Measurements from ENCODE around the gene BBS10.
A peak's percentile ranks its signal among the peaks of the same experiment; 100 is the strongest.
"Not testable (repeated sequence)": the region's sequence is repeated elsewhere in the genome, so short reads cannot be mapped to it uniquely, and the experiment has no call there.

BBS10 gene

GRCh38 chr12:76348079-76348901, at the start of gene BBS10:
Gene BBS10 (minus strand): TSS chr12:76348415. CDS start chr12:76348358, 57 bp downstream.
- Histone ChIP-seq H3K27ac (peak within 1 kb of the TSS in 20 of 21 experiments; percentile 67 to 96 (median 86)), H3K4me3 (peak within 1 kb of the TSS; percentile 51 to 89 (median 78))

DNA sequence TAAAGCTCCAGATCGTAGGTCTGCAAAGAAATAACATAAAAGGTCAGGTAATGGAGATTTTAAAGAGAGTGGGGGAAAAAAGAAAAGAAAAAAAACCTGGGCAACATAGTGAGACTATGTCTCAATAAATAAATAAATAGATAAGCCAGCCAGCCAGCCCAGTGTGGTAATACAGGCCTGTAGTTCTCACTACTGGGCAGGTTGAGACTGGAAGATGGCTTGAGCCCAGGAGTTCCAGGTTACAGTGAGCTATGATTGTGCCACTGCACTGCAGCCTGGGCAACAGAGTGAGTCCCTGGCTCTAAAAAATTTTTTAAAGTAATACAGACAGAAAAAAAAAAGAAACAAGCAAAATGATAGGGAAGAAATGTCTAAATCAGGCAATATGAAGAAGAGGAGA, 43.2 kb upstream of the BBS10 start:
- no peak overlapping the region for H3K4me3 ChIP-seq

GRCh38 chr12:76387614-76388013, 39.4 kb upstream of the BBS10 start:
- no peak overlapping the region for H3K4me3 ChIP-seq
- no peak overlapping the region for H3K27ac ChIP-seq

More for the DNA sequence above, 43.2 kb upstream of the BBS10 start:
- H3K27ac ChIP-seq = peak overlapping the region in 1 of 21 experiments; percentile 5

DNA sequence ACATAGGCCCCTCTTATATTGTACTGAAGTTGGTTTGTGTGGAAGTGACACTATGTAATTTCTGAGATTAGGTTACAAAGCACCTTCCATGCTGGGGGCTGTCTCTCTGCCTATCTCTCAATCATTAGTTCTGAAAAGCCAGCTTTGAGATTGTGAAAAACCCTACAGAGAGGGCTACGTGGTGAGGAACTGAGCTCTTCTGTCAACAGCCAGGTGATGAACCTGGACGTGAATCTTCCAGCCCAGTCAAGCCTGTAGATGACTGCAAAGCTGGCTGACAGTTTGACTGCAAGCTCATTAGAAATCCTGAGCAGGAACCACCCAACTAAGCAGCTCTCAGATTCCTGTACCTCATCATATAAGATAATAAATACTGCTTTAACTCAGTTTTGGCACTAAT, 36.3 kb upstream of the BBS10 start:
- Histone ChIP-seq H3K27ac (no peak overlapping the region), H3K4me3 (no peak overlapping the region)

- Histone ChIP-seq H3K4me3 (no peak overlapping the region), H3K27ac (no peak overlapping the region)
Measured at GRCh38 chr12:76383988-76384387, 35.8 kb upstream of the BBS10 start.

GRCh38 chr12:76379261-76379660, 31.0 kb upstream of the BBS10 start:
- Histone ChIP-seq H3K27ac (no peak overlapping the region), H3K4me3 (no peak overlapping the region)

GRCh38 chr12:76376876-76377275, 28.7 kb upstream of the BBS10 start:
- not testable (repeated sequence) for H3K27ac ChIP-seq, H3K4me3 ChIP-seq

GRCh38 chr12:76375939-76376338, 27.7 kb upstream of the BBS10 start:
- H3K27ac ChIP-seq = no peak overlapping the region
- H3K4me3 ChIP-seq = no peak overlapping the region

DNA sequence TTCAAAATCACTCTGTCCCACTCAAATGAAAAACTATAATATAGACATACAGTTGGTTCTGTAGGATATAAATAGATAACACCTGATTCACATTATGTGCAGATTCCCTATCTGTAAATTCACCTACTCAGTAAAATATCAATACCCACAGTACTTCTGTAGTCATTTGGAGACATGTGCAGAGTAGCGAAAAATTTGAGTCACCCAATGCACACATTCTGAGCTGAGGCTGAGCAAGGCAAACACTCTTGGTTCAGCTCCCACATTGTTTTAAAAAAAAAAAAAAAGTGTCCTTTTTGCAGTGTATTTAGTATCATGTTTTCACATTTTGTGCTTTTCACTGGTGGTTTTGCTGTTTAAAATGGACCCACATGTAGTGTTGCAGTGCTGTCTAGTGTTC, 27.3 kb upstream of the BBS10 start:
- no peak overlapping the region for H3K27ac ChIP-seq
- H3K4me3 ChIP-seq = no peak overlapping the region

DNA sequence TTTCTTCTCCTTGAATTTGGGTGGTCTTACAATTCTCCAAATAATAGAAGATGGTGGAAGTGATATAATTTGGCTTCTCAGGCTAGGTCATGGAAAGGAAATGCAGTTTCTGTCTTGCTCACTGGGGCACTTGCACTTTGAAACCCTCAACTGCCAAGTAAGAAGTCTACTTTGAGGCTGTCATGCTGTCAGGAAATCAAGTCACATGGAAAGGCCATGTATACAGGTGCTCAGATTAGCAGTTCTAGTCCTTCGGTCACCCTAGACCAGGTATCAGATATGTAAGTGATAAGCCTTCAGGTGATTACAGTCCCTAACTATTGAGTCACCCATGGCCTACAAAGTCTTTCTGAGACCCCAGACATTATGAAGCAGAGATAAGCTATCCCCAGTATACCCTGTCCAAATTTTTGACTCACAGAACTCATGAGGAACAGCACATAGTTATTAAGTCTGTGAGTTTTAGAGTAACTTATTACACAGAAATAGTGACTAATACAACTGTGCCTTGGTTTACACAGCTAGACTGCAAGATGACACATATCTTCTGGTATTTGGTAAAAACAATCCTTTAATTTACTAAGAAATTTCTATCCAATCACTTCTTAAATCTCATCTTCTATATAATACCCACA, 26.3 kb upstream of the BBS10 start:
- H3K27ac ChIP-seq = no peak overlapping the region

GRCh38 chr12:76368230-76368629, 20.0 kb upstream of the BBS10 start:
- Histone ChIP-seq H3K27ac (no peak overlapping the region), H3K4me3 (no peak overlapping the region)

More for the DNA sequence above, 26.3 kb upstream of the BBS10 start:
- no peak overlapping the region for H3K4me3 ChIP-seq

- Histone ChIP-seq H3K4me3 (no peak overlapping the region), H3K27ac (no peak overlapping the region)
Measured at GRCh38 chr12:76366163-76366562, 17.9 kb upstream of the BBS10 start.

DNA sequence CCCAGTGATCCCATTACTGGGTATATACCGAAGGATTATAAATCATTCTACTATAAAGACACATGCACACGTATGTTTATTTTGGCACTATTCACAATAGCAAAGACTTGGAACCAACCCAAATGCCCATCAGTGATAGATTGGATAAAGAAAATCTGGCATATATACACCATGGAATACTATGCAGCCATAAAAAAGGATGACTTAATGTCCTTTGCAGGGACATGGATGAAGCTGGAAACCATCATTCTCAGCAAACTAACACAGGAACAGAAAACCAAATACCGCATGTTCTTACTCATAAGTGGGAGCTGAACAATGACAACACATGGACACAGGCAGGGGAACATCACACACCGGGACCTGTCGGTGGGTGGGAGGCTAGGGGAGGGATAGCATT, 15.9 kb upstream of the BBS10 start:
- not testable (repeated sequence) for H3K27ac ChIP-seq, H3K4me3 ChIP-seq

DNA sequence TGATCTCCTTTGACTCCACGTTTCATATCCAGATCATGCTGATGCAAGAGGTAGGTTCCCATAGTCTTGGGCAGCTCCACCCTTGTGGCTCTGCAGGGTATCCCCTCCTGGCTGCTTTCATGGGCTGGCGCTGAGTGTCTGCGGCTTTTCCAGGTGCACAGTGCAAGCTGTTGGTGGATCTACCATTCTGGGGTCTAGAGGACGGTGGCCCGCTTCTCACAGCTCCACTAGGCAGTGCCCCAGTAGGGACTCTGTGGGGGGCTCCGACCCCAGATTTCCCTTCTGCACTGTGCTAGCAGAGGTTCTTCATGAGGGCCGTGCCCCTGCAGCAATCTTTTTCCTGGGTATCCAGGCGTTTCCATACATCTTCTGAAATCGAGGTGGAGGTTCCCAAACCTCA, 12.1 kb upstream of the BBS10 start:
- Histone ChIP-seq H3K4me3 (no peak overlapping the region), H3K27ac (no peak overlapping the region)

DNA sequence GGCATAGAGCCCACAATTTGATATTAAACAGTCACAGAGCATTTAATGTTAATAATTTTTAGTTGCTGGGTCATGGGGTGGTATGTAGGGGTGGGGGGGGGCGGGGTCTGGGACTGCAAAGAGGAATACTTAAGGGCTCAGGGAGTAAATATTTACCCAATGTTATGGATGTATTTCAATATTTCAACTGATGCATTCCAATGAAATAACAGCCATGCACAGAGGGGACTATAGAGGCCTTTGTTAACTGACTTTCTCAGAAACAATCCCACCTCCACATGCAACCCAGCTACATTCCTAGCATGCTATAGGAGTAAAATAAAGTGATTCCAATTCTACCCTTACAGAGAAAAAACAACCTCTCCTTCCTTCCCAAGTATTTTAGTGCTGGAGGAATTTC, 7.9 kb upstream of the BBS10 start:
- no peak overlapping the region for H3K4me3 ChIP-seq
- no peak overlapping the region for H3K27ac ChIP-seq

DNA sequence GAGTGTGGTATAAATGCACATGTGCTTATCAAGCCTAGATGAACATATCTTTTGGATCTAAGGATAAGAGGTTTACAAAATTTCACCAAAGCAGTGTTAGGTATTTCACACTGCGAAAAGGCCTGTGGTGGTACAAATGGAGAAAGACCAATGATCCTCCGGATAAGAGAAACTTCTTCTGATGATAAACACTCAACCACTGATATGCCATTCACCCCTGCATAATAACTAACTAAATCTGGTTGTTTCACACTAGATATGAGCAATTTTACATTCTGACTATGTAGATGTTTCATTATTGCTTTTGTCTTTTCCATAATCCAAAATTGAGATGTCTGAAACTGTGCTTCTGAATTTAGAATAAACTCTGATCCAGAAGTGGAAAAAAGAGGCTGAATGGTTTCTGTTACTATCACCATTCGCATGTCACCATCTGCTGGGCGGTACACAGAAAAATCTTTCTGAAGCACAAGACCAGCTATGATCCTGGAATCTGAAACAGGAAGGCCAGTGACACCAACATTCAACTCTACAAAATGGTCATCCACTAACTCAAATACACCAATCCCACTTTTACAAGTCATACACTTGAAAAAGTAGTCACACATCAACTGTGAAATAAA, 1.3 kb downstream of the BBS10 start:
- H3K4me3 ChIP-seq = peak overlapping the region in 4 of 7 experiments; percentile 72 to 89 (median 81)
- peak overlapping the region in 4 of 21 experiments; percentile 84 to 93 (median 92) for H3K27ac ChIP-seq

- Histone ChIP-seq H3K27ac (peak overlapping the region in 1 of 21 experiments; percentile 10), H3K4me3 (no peak overlapping the region)
Measured at GRCh38 chr12:76346236-76346635, 2.0 kb downstream of the BBS10 start.

- Histone ChIP-seq H3K27ac (peak overlapping the region in 1 of 21 experiments; percentile 21), H3K4me3 (no peak overlapping the region)
Measured at GRCh38 chr12:76345569-76345968, 2.6 kb downstream of the BBS10 start.

DNA sequence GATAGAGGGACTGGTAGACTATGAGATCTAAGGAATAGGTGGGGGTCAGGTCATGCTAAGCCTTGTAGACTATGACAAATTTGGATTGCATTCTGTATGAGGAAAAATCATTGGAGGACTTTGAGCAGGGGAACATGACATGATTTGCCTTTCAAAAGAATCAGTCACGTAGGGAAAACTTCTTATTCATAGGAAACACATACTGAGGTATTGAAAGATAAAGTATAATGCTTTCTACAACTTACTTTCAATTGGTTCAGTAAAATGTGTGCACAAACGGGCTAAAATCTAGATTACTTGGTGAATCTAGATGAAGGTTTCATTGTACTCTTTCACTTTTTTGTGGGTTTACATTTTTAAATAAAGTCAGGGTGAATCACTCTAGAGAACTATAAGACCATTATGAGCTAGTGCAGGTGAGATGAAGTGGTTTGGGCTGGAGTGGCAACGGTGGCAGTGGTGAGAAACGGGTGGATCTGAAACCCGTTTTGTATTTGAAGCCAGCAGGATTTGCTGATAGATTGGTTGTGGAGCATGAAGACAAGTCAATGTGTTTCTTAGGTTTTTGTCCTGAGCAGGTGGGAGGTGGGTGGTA, 6.7 kb downstream of the BBS10 start:
- H3K27ac ChIP-seq = no peak overlapping the region
- no peak overlapping the region for H3K4me3 ChIP-seq

DNA sequence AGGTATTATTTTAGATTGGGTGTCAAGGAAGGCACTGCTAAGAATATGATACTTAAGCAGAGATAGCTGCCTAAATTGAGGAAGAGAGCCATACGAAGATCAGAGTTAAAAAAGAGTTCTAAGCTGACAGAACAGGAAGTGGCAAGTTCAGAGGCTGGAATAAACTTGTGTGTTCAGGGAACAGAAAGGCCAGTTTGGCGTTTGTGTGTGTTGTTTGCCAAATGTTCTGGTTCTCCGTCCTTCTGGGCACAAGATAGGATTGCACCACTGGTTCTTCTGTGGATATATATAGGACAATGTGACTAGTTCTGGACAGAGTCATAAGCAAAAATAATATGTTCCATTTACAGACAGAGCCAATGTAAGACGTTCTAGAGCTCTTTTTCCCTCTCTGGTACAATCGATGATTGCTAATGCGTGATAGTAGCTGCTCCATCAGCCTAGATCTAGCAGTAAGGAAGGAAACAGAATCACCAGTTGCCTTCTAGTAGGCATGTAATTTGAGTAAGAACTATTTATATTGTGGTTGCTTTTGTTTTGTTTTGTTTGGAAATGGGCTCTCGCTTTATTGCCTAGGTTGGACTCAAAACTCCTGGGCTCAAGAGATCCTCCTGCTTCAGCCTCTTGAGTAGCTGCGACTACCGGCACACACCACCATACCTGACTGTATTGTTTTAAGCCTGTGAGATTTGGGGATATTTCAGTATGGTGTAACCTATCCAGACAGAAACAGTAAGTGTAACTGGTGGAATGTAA, 7.4 kb downstream of the BBS10 start:
- Histone ChIP-seq H3K27ac (no peak overlapping the region), H3K4me3 (no peak overlapping the region)

Measured in skin epidermis (tissue), 12 donors.